Measurements from ENCODE around the gene KISS1R.
"Not testable (repeated sequence)": the region's sequence is repeated elsewhere in the genome, so short reads cannot be mapped to it uniquely, and the experiment has no call there.

Gene KISS1R

GRCh38 chr19:917323-918151, at the start of gene KISS1R:
TSS of gene KISS1R (plus strand) at chr19:917333. CDS start at chr19:917503, 170 bp downstream.
- peak; percentile 72 for DNase-seq

GRCh38 chr19:867855-868457, 49.2 kb upstream of the KISS1R start:
- DNase-seq, result no peak

GRCh38 chr19:868458-869244, 48.5 kb upstream of the KISS1R start:
- no peak for DNase-seq

GRCh38 chr19:869245-870177, 47.6 kb upstream of the KISS1R start:
- no peak for DNase-seq

GRCh38 chr19:870314-870713, 46.8 kb upstream of the KISS1R start:
- DNase-seq, result no peak

- DNase-seq, result no peak
These were observed 46.2 kb upstream of the KISS1R start for GRCh38 chr19:870963-871401.

- DNase-seq, result peak; percentile 74
These were observed 45.5 kb upstream of the KISS1R start for GRCh38 chr19:871446-872265.

GRCh38 chr19:872266-872951, 44.7 kb upstream of the KISS1R start:
- DNase-seq, result peak; percentile 87

- DNase-seq, result peak; percentile 77
These were observed 44.0 kb upstream of the KISS1R start for GRCh38 chr19:873084-873483.

- DNase-seq, result no peak
These were observed 43.5 kb upstream of the KISS1R start for GRCh38 chr19:873561-874041.

GRCh38 chr19:875265-875879, 41.8 kb upstream of the KISS1R start:
- DNase-seq, result no peak

GRCh38 chr19:876089-876488, 41.0 kb upstream of the KISS1R start:
- no peak for DNase-seq

- no peak for DNase-seq
These were observed 40.3 kb upstream of the KISS1R start for GRCh38 chr19:876780-877314.

- DNase-seq, result not testable (repeated sequence)
These were observed 39.0 kb upstream of the KISS1R start for GRCh38 chr19:877992-878660.

- not testable (repeated sequence) for DNase-seq
These were observed 38.2 kb upstream of the KISS1R start for GRCh38 chr19:878751-879561.

GRCh38 chr19:879711-880438, 37.3 kb upstream of the KISS1R start:
- no peak for DNase-seq

- no peak for DNase-seq
These were observed 35.6 kb upstream of the KISS1R start for GRCh38 chr19:881385-882071.
